ENCODE measurements around the gene LASP1. TPM values are rescaled to one million over a fixed set of nuclear protein-coding genes. Genes with fewer than 3 reads are reported as not detected.

Gene LASP1
- total and polyA plus RNA-seq, 2 donors (not counting 3 experiments of a cell fraction or from before 2014, with no cell fraction given) = 214 to 242 TPM

DNA sequence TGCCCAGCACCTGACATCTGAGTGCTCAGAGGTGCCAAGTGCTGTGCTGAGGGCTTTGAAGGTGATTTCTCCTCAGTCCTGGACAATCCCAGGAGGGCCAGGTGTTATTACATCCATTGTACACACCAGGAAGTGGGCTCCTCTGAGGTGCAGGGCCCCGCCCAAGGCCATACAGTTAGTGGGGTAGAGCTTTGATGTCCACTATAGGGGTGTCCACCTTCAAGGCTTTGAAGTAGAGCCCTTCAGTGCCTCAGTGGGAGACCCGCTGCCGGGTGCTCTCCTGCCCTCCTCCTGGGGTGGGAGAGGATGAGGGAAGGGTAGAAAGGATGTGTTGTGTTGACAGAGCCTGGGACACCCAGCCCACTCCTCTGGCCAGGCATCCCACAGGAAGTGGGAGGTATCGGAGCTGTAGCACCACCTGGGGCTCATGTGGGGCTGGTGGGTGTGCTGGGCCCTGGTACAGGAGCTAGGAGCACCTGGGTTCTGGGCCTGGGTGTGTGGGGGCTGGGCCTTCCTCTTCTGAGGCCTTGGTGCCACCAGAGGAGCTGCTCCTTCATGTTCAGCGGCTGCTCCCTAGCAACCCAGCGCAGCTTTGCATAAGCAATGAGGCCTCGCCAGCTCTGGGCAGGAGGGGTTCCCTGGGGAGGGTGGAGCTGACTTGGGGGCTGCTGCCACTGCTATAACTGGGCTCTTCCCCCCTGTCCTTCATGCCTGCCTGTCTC, 7.4 kb downstream of the LASP1 start:
- POLR2A ChIA-PET = no interaction called here
- Histone ChIP-seq H3K9me3 (replicated peaks; ENCODE audit: control insufficient read depth, insufficient read depth, low read length) (no peaks in the 10 kb centered on the region), H3K4me3 (replicated peaks in 1 of 3; ENCODE audit: insufficient read depth in 1 of 3, low read depth in 1 of 3, low read length in 3 of 3) (no peak overlapping the region), H2AFZ (ENCODE audit: low read depth, low read length) (no peak overlapping the region), H3K27ac (ENCODE audit: insufficient read depth, low read depth, low read length) (no peak overlapping the region), H3K36me3 (ENCODE audit: control insufficient read depth in 2 of 2, extremely low read depth in 1 of 2, insufficient read depth in 2 of 2, low read length in 2 of 2) (peaks cover 6 to 11% of the 10 kb centered on the region in 2 experiments), H3K79me2 (ENCODE audit: control insufficient read depth, insufficient read depth, low read length) (peaks cover 74% of the 10 kb centered on the region), H3K4me1 (ENCODE audit: control insufficient read depth, extremely low read depth, insufficient read depth, low read length) (peaks cover 45% of the 10 kb centered on the region), H3K27me3 (ENCODE audit: control insufficient read depth in 2 of 2, insufficient read depth in 2 of 2, low read length in 2 of 2) (no peaks in the 10 kb centered on the region), H3K4me2 (ENCODE audit: insufficient read depth, low read length) (no peak overlapping the region), H4K20me1 (replicated peaks; ENCODE audit: control insufficient read depth, extremely low read depth, insufficient read depth, low read length) (peaks cover 6% of the 10 kb centered on the region), H3K9ac (replicated peaks; ENCODE audit: extremely low read depth, insufficient read depth, low read length) (no peak overlapping the region), H3K9me1 (replicated peaks; ENCODE audit: control insufficient read depth, extremely low read depth, insufficient read depth, low read length) (no peaks in the 10 kb centered on the region)
- dilution Hi-C loops (cut with MboI; ENCODE audit: extremely low pct_ligation_motif_present, low sequenced_read_pairs) = no loop called here
- TF ChIP-seq MYC (IDR thresholded peaks at IDR 0.05; ENCODE audit: low read depth, low read length) = no peak
- TF ChIP-seq EZH2 (IDR thresholded peaks at IDR 0.05; ENCODE audit: borderline replicate concordance, low read depth, low read length, severe bottlenecking) = no peak
- no peak for TF ChIP-seq FOS (IDR thresholded peaks at IDR 0.05; ENCODE audit: borderline replicate concordance, insufficient read depth, low read length)
- TF ChIP-seq POLR2A (IDR thresholded peaks at IDR 0.05; ENCODE audit: low read depth, low read length) = no peak
- TF ChIP-seq, protein P1, sequence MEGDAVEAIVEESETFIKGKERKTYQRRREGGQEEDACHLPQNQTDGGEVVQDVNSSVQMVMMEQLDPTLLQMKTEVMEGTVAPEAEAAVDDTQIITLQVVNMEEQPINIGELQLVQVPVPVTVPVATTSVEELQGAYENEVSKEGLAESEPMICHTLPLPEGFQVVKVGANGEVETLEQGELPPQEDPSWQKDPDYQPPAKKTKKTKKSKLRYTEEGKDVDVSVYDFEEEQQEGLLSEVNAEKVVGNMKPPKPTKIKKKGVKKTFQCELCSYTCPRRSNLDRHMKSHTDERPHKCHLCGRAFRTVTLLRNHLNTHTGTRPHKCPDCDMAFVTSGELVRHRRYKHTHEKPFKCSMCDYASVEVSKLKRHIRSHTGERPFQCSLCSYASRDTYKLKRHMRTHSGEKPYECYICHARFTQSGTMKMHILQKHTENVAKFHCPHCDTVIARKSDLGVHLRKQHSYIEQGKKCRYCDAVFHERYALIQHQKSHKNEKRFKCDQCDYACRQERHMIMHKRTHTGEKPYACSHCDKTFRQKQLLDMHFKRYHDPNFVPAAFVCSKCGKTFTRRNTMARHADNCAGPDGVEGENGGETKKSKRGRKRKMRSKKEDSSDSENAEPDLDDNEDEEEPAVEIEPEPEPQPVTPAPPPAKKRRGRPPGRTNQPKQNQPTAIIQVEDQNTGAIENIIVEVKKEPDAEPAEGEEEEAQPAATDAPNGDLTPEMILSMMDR (IDR thresholded peaks at IDR 0.05; ENCODE audit: extremely low read depth in 1 of 2, insufficient read depth in 1 of 2, low read depth in 1 of 2, low read length in 2 of 2) = no peak
- TF ChIP-seq GATA2 (IDR thresholded peaks at IDR 0.05; ENCODE audit: insufficient read depth, insufficient read length, low read depth, low read length) = no peak
- TF ChIP-seq JUN (IDR thresholded peaks at IDR 0.05; ENCODE audit: borderline replicate concordance, insufficient read depth, insufficient read length, low read depth) = no peak
- DNase-seq (ENCODE audit: low read depth, low spot score) (no peak), FAIRE-seq (no peak)
- no TSS peak for BruUV-seq (replicated peaks)
- CTCF ChIA-PET = interaction anchor here (1.0 kb wide), 1 partner anchor 106 kb away, joined by 3 read pairs; no protein-coding TSS in a partner anchor
- intact Hi-C loops (cut with micrococcal nuclease) = no loop called here
